KG1 (cell line): ENCODE data around the gene MET.
"Not testable (repeated sequence)": the region's sequence is repeated elsewhere in the genome, so short reads cannot be mapped to it uniquely, and the experiment has no call there.

Source experiments
- DNase-seq: peaks from one replicate; lab custom pipeline; 2025; lab: John Stamatoyannopoulos, UW

MET gene

GRCh38 chr7:116728413-116728812 lies 56.4 kb downstream of the MET start:
- DNase-seq: no peak

DNA sequence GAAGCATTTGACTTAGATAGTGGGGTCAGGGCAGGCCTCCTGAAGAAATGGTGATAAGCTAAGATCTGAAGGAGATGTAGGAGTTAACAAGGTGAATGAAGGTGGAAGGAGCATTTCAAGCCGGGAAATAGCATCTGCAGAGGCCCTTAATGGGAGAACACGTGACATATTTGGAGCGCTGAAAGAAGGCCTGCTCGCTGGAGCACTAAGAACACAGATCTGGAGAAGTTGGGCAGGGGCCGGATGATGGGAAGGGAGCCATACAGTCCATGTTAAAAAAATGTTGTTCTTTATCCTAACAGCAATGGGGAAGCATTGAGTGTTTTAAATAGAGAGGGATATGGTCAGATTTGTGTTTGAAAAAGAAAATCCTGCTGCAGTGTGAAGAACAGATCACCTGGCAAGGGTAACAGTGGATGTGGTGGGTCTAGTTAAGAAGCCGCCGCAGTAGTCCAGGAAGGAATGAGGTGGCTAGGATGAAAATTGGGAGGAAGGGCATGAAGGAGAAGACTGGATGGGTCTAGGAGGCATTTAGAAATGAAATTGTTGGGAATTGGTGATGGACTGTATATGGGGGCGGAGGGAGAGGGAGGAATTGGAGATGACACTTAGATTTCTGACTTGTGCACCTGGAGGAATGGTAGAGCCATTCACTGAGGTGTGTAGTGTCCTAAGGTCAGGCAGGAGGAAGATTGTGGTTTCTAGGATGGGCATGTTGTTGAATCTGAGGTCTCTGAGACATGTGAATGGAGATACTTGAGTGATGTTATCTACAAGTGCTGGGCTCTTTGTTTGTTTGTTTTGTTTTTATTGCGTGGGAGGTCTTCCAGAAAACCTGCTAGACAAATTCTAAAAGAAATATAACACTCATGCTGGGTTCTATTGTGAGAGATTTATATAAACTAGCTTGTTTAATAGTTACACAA lies 58.4 kb downstream of the MET start:
- DNase-seq: no peak

GRCh38 chr7:116731023-116731395 lies 59.0 kb downstream of the MET start:
- DNase-seq: no peak

DNA sequence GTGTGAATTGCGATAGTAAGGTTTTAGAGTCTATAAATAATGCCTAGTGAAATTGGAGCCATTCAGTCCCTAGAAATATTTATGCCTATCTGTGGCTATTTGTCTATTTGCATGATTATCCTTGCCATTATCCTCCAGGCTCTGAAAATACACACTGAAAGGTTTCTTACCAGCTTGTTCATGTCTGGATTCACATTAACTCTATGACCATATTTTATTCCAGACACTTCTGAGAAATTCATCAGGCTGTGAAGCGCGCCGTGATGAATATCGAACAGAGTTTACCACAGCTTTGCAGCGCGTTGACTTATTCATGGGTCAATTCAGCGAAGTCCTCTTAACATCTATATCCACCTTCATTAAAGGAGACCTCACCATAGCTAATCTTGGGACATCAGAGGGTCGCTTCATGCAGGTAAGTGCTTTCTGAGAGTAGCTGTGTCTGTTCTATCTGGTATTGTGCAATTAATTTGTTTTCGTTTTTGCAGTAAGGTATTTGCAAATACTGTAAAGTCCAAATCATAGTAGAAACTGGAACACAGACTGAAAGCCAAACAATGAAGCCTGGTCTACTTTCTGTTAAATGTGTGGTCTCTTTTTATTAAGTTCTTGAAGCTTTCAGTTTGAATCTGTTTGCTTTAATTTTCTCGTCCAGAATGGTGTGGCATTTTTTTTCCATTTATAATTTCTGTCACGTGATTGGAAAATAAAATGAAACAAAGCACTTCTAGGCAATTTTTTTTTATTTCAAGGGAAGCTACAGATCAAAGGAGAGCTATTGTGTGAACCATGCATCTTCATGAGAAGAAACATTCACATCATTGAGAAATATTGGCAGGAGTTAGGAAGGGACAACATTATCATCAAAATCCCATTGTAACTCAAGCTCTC lies 59.7 kb downstream of the MET start:
- DNase-seq: no peak

DNA sequence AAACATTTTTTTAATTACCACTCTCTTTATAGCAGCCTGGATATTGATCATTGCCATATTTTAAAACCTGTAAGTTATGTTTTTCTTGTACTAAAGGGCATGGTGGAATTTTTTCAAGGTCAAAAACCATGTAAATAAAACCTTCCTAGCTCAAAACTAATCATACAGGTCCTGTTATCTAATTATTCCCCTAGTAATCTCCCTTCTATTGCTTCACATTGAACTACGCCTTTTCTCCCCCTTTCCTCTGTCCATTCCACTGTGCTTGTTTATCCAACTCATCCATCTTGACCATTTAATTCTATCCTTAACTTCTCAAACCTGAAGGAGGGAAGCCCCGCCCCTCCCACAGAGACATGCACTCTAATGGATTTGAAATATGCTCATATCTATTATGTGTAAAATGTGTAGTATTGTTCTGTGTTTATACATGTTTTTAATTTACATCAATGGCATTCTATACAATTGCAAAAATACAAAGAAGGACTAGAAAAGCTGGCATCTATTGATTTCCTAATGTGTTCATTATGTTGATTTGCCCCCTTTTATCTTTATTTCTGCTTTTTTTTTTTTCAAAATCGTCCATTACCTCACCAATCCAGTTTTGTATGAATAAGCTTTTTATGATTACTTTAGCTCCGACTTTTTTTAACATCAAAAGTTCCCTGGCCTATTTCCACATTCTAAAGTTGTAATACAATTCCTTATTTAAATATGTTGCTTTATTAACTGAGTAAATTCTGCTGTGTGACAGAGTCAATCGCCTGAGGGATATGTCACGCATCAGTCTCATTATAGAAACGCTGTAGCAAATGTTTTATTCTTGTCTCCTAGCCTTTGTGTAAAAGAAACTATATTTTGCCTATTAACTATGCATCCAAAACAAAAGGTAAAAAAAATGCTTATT lies 61.0 kb downstream of the MET start:
- no peak for DNase-seq

DNA sequence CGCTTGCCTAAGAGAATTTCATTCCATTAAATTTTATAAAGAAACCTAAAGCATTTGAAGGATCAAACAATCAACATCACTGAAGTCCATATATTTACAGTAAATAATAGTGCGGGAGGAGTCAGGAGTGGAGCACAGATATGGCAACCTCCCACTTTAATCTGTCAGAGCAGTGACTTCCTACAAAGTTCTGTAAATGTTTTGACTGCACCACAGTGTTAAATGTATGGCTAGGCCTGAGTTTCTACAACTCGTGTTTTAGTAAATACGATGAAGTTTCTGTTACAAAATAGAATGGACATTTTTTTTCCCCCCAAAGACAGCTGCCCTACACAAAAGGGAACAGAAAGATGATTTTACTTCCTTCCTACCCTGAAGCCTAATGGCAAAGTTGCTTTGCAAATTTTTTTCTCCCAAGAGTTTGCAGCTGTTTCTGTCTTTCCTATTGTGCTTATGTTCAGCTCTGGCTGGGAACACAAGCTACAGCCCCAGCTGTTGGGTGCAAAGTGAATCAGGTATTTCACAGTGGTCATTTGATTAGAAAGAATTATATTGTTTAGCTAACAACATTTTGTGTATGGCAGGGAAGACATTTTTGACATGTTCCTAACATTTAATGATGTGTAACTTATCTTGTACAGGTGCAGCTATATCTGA lies 62.1 kb downstream of the MET start:
- DNase-seq: no peak

DNA sequence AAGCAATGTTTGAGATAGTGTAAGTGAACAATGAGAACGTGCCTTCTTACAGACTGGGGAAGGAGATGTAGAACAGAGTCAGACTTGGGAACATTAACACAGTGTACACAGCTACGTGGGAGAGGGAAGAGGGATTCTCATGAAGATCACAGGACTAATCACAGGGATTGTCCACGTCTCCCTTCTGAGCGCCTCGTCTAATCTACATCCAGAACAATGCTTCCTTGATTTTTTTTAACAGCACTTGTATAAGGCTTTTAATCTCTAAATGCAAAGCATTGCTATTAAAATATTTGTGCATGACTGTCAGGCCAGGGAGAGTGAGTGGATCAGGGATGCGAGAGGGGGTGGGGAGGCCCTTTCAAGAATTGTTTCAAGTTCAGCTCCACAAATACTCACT lies 62.7 kb downstream of the MET start:
- DNase-seq: no peak

GRCh38 chr7:116736927-116737715 lies 65.1 kb downstream of the MET start:
- no peak for DNase-seq

DNA sequence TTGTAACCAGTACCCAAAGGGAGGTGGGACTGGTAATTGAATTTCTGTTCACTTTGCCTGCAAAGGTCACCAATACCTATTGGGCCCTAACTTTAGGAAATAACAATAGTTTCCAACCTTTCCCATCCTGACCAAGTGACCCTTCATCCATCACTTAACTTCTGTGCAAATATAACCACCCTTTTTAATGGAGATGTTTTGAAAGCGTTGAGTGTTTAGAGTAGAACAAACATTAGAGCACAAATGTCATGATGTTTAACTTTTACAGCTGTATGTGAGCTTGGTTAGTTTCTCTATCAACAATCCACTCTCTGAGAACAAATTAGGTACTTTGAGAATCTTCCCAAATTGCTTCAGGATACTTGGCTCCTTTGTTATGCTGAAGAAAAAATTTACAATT lies 66.4 kb downstream of the MET start:
- DNase-seq: no peak

- no peak for DNase-seq
Observed at GRCh38 chr7:116739307-116739706, 67.3 kb downstream of the MET start.

GRCh38 chr7:116740231-116740630 lies 68.2 kb downstream of the MET start:
- DNase-seq: no peak

DNA sequence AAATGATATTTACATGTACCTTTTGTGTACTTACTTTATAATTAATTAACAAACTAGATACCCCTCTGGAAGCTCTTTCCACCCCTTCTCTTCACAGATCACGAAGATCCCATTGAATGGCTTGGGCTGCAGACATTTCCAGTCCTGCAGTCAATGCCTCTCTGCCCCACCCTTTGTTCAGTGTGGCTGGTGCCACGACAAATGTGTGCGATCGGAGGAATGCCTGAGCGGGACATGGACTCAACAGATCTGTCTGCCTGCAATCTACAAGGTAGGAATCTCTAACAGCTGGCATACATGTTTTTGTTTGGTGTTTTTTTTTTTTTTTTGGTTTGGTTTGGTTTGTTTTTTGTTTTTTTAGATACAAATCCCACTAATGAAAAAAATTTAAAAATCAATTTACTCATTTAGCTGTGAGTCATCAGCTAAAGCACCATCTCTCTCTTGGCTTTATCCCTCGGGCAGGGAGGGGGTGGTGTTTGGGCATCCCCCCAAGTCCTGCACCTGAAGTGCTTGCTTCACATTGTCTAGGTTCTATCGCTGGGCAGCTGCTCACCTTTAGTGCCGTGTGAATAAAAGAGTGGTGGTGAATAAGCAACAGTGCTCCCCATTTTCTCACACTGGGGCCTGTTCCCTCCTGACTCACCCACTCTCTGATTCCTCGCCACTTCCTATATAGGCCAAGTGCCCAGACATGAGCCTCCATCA lies 68.9 kb downstream of the MET start:
- DNase-seq: no peak

- DNase-seq: no peak
Observed at GRCh38 chr7:116741625-116742316, 69.8 kb downstream of the MET start.

DNA sequence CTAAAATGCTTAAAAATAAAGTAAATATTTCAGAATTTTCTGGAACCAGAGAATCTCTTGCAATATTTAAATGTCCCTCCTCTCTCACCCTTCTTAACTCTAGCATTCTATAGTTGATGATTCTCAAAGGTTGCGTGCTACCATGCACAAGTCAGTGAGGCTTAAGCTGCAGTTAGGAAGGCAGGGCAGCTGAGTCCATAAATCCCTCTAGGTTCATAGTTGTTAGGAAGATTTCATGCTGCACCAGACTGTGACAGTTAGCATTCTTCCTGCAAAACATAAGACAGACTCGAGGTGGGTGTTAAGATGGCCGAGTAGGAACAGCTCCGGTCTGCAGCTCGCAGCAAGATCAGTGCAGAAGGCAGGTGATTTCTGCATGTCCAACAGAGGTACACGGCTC lies 70.6 kb downstream of the MET start:
- no peak for DNase-seq

DNA sequence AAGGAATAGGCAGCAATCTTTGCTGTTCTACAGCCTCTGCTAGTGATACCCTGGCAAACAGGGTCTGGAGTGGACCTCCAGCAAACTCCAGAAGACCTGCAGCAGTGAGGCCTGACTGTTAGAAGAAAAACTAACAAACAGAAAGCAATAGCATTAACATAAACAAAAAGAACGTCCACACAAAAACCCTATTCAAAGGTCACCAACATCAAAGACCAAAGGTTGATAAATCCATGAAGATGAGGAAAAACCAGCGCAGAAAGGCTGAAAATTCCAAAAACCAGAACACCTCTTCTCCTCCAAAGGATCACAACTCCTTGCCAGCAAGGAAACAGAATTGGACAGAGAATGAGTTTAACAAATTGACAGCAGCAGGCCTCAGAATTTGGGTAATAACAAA lies 71.8 kb downstream of the MET start:
- not testable (repeated sequence) for DNase-seq

- DNase-seq: not testable (repeated sequence)
Observed at GRCh38 chr7:116746388-116746787, 74.4 kb downstream of the MET start.

- not testable (repeated sequence) for DNase-seq
Observed at GRCh38 chr7:116751070-116751469, 79.1 kb downstream of the MET start.

DNA sequence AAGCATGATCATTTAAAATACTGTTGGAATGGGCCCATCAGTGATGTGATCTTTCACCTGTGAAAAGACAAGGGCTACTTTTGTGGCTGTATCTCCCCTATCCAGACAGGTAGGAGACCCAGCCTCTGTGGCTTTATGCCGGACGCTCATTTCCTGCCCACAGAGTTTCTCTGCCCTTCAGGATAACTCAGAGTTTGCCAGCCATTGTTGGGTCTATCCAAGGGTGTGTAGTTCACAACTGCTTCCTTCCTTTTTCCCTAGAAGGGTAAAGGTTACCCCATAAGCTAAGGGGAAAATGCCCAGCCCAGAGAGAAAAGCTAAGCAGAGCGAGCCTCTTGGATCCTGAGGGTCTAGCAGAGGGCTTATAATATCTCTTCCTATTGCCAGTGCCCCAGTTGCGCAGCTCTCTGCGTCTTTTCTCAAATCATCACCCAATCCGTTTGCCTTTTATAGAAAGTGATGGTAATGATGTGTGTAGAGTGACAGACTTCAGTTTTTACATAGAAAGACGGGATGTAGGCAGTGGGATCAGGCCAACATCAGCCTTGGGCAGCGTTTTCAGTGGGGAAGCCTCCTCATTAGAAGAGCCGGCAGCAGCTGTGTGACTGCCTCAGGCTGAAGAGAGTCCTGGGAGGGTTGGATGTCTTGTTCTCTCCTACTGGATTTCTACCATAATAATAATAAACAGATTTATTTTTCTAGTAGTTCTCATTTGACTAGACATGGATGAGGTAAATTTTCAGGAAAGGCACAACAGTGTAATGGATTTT lies 80.5 kb downstream of the MET start:
- DNase-seq: no peak

GRCh38 chr7:116753130-116753529 lies 81.1 kb downstream of the MET start:
- DNase-seq: no peak
